ENCODE measurements around the gene INPP4B.

GRCh38 chr4:142705820-142706219 lies 140.3 kb downstream of the INPP4B start:
- no peak for TF ChIP-seq CTCF (IDR thresholded peaks at IDR 0.05; ENCODE audit: low read depth, low read length)
- no peak for TF ChIP-seq EZH2phosphoT487 (IDR thresholded peaks at IDR 0.05; ENCODE audit: low read depth)
